Erythroblast (primary cell): ENCODE results near the gene FLVCR2.
A peak's percentile ranks its signal among the peaks of the same experiment; 100 is the strongest.

Experiments
- DNase-seq, 2 experiments: peaks; one replicate each; lab custom pipeline; 2025; lab: John Stamatoyannopoulos, UW
- GATA1 ChIP-seq: IDR thresholded peaks from 2 replicates; pipeline ENCODE4 v1.6.1; 2011; ENCODE audit warnings: low read depth, mild to moderate bottlenecking, control low read depth, low read length, moderate library complexity
- POLR2A ChIP-seq: IDR thresholded peaks from 2 replicates; pipeline ENCODE4 v1.6.1; 2011; ENCODE audit warnings: mild to moderate bottlenecking, low read length

FLVCR2 gene

DNA sequence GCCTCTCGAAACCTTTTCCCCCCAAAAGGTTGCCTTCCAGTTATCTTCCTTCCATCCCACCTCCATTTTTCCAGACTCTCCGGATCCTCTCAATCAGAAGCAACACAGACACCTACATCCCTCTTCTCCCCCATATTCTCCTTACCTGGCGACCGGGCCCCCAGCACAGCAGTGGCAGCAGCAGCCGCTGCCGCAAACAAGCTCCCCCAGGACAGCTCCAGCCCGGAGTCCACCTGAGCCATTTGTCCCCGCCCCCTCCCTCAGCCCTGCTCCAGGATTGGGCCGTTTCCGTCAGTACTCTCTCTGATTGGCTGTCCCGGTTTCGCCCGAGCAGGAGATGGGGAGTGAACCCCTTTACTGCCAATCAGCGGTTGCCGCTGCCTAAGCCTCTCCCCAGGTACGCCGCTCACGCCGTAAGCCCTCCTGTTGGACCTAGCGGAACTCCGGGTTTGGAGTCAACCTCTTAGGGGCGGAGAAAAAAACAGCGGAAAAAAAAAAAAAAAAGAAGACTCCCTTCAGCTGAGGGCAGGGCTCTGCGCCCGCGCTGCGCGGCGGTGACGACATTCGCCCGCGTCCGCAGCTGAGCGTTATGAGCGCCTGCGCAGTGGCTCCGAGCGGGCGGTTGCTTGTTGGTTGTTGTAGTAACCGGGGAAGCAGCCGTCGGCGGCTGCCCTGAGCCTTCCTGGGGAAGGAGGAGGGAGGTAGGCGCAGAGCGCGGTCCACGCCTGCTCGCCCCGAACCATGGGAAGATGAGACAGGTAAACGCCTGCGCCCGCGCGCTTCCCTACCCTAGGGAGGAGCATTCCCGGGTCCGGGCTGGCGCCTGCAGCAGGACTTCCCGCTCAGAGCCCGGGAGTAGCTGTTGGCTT lies 82.4 kb downstream of the FLVCR2 start, which contains the start of the genes ERG28 and TTLL5:
Gene ERG28 (minus strand): TSS at position 247 of the 869 bp plus-strand sequence. CDS start 3,374 bp downstream, outside the sequence.
Gene TTLL5 (plus strand): TSS at position 617 of the 869 bp plus-strand sequence. CDS start 1,904 bp downstream, outside the sequence.
- TF ChIP-seq GATA1 (no peak), POLR2A (peak; percentile 90)

DNA sequence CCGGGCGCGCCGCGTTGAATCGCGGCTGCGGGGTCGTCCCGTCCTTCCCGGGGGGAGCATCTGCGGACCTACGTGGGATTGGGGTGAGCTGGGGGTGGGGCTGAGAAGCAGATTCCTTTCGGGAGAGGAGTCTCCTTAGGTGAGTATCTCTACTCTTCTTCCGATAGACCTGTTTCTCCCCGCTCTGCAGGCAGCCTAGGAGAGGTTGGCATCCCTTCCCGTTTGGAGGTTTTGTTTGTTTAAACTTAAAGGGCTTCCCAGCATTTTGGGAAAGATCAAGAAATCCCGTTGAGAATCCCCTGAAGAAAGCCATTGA lies 83.0 kb downstream of the FLVCR2 start:
- TF ChIP-seq POLR2A = no peak
- no peak for TF ChIP-seq GATA1
- DNase-seq = peak in 1 of 2 experiments; percentile 48

More for the DNA sequence above, 82.4 kb downstream of the FLVCR2 start, which contains the start of the genes ERG28 and TTLL5:
- peak; percentile 98 to 99 for DNase-seq

GRCh38 chr14:75662966-75663365 lies 84.5 kb downstream of the FLVCR2 start:
- DNase-seq = peak in 1 of 2 experiments; percentile 32
- TF ChIP-seq POLR2A = no peak
- no peak for TF ChIP-seq GATA1

- no peak for TF ChIP-seq POLR2A
- TF ChIP-seq GATA1 = no peak
- no peak for DNase-seq
These were observed 88.8 kb downstream of the FLVCR2 start for GRCh38 chr14:75667099-75667765.

DNA sequence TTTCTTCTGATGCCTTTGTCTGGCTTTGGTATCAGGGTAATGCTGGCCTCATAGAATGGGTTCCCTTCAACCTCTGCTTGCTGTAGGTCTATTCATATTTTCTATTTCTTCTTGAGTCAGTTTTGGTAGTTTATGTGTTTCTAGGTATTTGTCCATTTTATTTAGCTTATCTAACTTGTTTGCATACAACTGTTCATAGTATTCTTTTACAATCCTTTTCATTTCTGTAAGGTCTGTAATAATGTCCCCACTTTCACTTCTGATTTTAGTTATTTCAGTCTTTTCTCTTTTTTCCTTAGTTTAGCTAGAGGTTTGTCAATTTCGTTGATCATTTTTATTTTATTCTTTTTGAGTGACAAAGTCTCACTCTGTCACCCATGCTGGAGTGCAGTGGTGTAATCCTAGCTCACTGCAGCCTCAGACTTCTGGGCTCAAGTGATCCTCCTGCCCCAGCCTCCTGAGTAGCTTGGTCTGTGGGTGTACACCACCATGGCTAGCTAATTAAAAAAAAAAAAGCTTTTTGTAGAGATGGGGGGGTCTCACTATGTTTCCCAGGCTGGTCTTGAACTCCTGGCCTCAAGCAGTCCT lies 94.3 kb downstream of the FLVCR2 start:
- no peak for DNase-seq
- no peak for TF ChIP-seq POLR2A
- no peak for TF ChIP-seq GATA1

- no peak for DNase-seq
- no peak for TF ChIP-seq POLR2A
- no peak for TF ChIP-seq GATA1
These were observed 95.1 kb downstream of the FLVCR2 start for GRCh38 chr14:75673345-75674035.

- DNase-seq = no peak
- TF ChIP-seq POLR2A (no peak), GATA1 (no peak)
These were observed 97.0 kb downstream of the FLVCR2 start for GRCh38 chr14:75675265-75675960.

- no peak for DNase-seq
- TF ChIP-seq GATA1 = no peak
- TF ChIP-seq POLR2A = no peak
These were observed 107.5 kb downstream of the FLVCR2 start for GRCh38 chr14:75685910-75686309.

- no peak for DNase-seq
- TF ChIP-seq POLR2A = no peak
- no peak for TF ChIP-seq GATA1
These were observed 110.6 kb downstream of the FLVCR2 start for GRCh38 chr14:75689012-75689411.

- TF ChIP-seq GATA1 = no peak
- no peak for TF ChIP-seq POLR2A
- no peak for DNase-seq
These were observed 111.6 kb downstream of the FLVCR2 start for GRCh38 chr14:75690010-75690409.

DNA sequence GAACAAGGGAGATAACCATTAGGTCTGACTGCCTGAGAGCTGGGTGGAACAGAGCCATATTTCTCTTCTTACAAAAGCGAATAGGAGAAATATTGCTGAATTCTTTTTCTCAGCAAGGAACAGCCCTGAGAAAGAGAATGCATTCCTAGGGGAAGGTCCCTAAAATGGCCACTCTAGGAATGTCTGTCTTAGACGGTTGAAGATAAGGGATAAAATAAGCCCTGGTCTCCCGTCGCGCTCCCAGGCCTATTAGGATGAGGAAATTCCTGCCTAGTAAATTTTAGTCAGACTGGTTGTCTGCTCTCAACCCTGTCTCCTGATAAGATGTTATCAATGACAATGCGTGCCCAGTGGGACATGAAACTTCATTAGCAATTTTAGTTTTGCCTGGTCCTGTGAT lies 116.6 kb downstream of the FLVCR2 start:
- peak in 1 of 2 experiments; percentile 1 for DNase-seq

GRCh38 chr14:75697386-75697785 lies 119.0 kb downstream of the FLVCR2 start:
- TF ChIP-seq GATA1 = no peak
- no peak for TF ChIP-seq POLR2A
- no peak for DNase-seq
